H9 (cell line): ENCODE measurements around the gene MYRIP. TPM values are rescaled to one million over a fixed set of nuclear protein-coding genes. Genes with fewer than 3 reads are reported as not detected.

Experiments used
- DNase-seq: peaks from one replicate; pipeline ENCODE4 v3.0.0-alpha.2; 2017
- H2AFZ ChIP-seq: one replicate; pipeline ENCODE4 v1.6.1; 2013; ENCODE audit warnings: mild to moderate bottlenecking, low read length, control low read depth, moderate library complexity
- H2AK5ac ChIP-seq: 2 replicates; pipeline ENCODE4 v1.6.1; 2013; ENCODE audit warnings: low read length, control low read depth, mixed read lengths; ENCODE audit not compliant: insufficient read length
- H2BK120ac ChIP-seq: one replicate; pipeline ENCODE4 v1.6.1; 2013; ENCODE audit warnings: low read depth, mild to moderate bottlenecking, low read length, control low read depth, inconsistent platforms; ENCODE audit not compliant: poor library complexity, severe bottlenecking
- H2BK12ac ChIP-seq: 2 replicates; pipeline ENCODE4 v1.6.1; 2013; ENCODE audit warnings: low read length, control low read depth, mixed read lengths, low read depth; ENCODE audit not compliant: insufficient read length
- H2BK15ac ChIP-seq: 2 replicates; pipeline ENCODE4 v1.6.1; 2013; ENCODE audit warnings: low read depth, low read length, control low read depth
- H2BK20ac ChIP-seq: one replicate; pipeline ENCODE4 v1.6.1; 2013; ENCODE audit warnings: low read depth, mild to moderate bottlenecking, low read length, control low read depth, inconsistent platforms; ENCODE audit not compliant: poor library complexity, severe bottlenecking
- H2BK5ac ChIP-seq: 2 replicates; pipeline ENCODE4 v1.6.1; 2013; ENCODE audit warnings: low read length, control low read depth, mixed read lengths; ENCODE audit not compliant: insufficient read length
- H3K14ac ChIP-seq: 2 replicates; pipeline ENCODE4 v1.6.1; 2013; ENCODE audit warnings: low read length, control low read depth; ENCODE audit not compliant: insufficient read depth
- H3K18ac ChIP-seq: 2 replicates; pipeline ENCODE4 v1.6.1; 2013; ENCODE audit warnings: low read depth, mild to moderate bottlenecking, mixed read lengths, low read length, control low read depth; ENCODE audit not compliant: insufficient read length
- H3K23ac ChIP-seq: 2 replicates; pipeline ENCODE4 v1.6.1; 2013; ENCODE audit warnings: low read length, control low read depth, mixed read lengths, low read depth; ENCODE audit not compliant: insufficient read length
- H3K23me2 ChIP-seq: 2 replicates; pipeline ENCODE4 v1.6.1; 2013; ENCODE audit warnings: low read depth, mild to moderate bottlenecking, mixed read lengths, low read length, control low read depth; ENCODE audit not compliant: insufficient read length, poor library complexity, severe bottlenecking
- H3K27ac ChIP-seq: 2 replicates; pipeline ENCODE4 v1.5.1; 2013; ENCODE audit warnings: low read length, control low read depth, mixed read lengths, low read depth; ENCODE audit not compliant: insufficient read length
- H3K27me3 ChIP-seq: 2 replicates; pipeline ENCODE4 v1.6.1; 2013; ENCODE audit warnings: low read length, control low read depth, inconsistent platforms; ENCODE audit not compliant: insufficient read depth
- H3K4ac ChIP-seq: 2 replicates; pipeline ENCODE4 v1.6.1; 2013; ENCODE audit warnings: low read depth, mild to moderate bottlenecking, control low read depth, inconsistent platforms, low read length, moderate library complexity
- H3K4me1 ChIP-seq: 2 replicates; pipeline ENCODE4 v1.6.1; 2013; ENCODE audit warnings: low read length, control low read depth, inconsistent platforms; ENCODE audit not compliant: insufficient read depth
- H3K4me2 ChIP-seq: 2 replicates; pipeline ENCODE4 v1.6.1; 2013; ENCODE audit warnings: low read length, control low read depth, mixed read lengths; ENCODE audit not compliant: insufficient read length, insufficient read depth
- H3K56ac ChIP-seq: 2 replicates; pipeline ENCODE4 v1.6.1; 2013; ENCODE audit warnings: low read depth, mild to moderate bottlenecking, mixed read lengths, low read length, control low read depth; ENCODE audit not compliant: insufficient read length
- H3K79me1 ChIP-seq: 2 replicates; pipeline ENCODE4 v1.6.1; 2013; ENCODE audit warnings: low read depth, mild to moderate bottlenecking, moderate library complexity, low read length, control low read depth, inconsistent platforms; ENCODE audit not compliant: insufficient read depth, poor library complexity, severe bottlenecking
- H3K79me2 ChIP-seq: 2 replicates; pipeline ENCODE4 v1.6.1; 2013; ENCODE audit warnings: low read length, control low read depth, inconsistent platforms; ENCODE audit not compliant: insufficient read depth
- H3K9ac ChIP-seq: 2 replicates; pipeline ENCODE4 v1.6.1; 2013; ENCODE audit warnings: low read length, control low read depth, mixed read lengths; ENCODE audit not compliant: insufficient read length; ENCODE audit errors: extremely low read depth
- H3K9me3 ChIP-seq: one replicate; pipeline ENCODE4 v1.6.1; 2013; ENCODE audit warnings: low read depth, low read length, inconsistent platforms; ENCODE audit not compliant: control insufficient read depth
- H3T11ph ChIP-seq: one replicate; pipeline ENCODE4 v1.6.1; 2013; ENCODE audit warnings: mild to moderate bottlenecking, low read length, control low read depth, inconsistent platforms
- H4K20me1 ChIP-seq: one replicate; pipeline ENCODE4 v1.6.1; 2013; ENCODE audit not compliant: control insufficient read depth, insufficient read length, insufficient read depth
- H4K5ac ChIP-seq: 2 replicates; pipeline ENCODE4 v1.6.1; 2013; ENCODE audit warnings: low read depth, mild to moderate bottlenecking, mixed read lengths, low read length, control low read depth; ENCODE audit not compliant: insufficient read length
- H4K8ac ChIP-seq: replicated peaks from 2 replicates; pipeline ENCODE4 v1.6.1; 2013; ENCODE audit warnings: low read length, control low read depth, mixed read lengths, low read depth; ENCODE audit not compliant: insufficient read length
- H4K91ac ChIP-seq: 2 replicates; pipeline ENCODE4 v1.6.1; 2013; ENCODE audit warnings: low read depth, mild to moderate bottlenecking, moderate library complexity, mixed read lengths, low read length, control low read depth; ENCODE audit not compliant: insufficient read length
- H3K27ac Mint-ChIP-seq, 3 experiments: 2 replicates in 2 of 3; 3 replicates in 1 of 3; pipeline ENCODE4 v1.8.0; 2020 to 2021; ENCODE audit warnings: mixed read lengths in 3 of 3, mild to moderate bottlenecking in 1 of 3, moderate library complexity in 1 of 3
- H3K27me3 Mint-ChIP-seq: 2 replicates; pipeline ENCODE4 v1.8.0; 2021; ENCODE audit warnings: low read depth, mild to moderate bottlenecking, moderate library complexity, mixed read lengths
- H3K36me3 Mint-ChIP-seq, 3 experiments: 2 replicates in 2 of 3; 3 replicates in 1 of 3; pipeline ENCODE4 v1.8.0; 2020 to 2021; ENCODE audit warnings: low read depth in 3 of 3, mixed read lengths in 3 of 3; ENCODE audit not compliant: insufficient read depth in 1 of 3
- H3K4me1 Mint-ChIP-seq, 2 experiments: 2 replicates each; pipeline ENCODE4 v1.8.0; 2020; ENCODE audit warnings: mixed read lengths in 2 of 2
- H3K4me3 Mint-ChIP-seq, 2 experiments: 2 replicates in 1 of 2; 3 replicates in 1 of 2; pipeline ENCODE4 v1.8.0; 2020 to 2021; ENCODE audit warnings: mild to moderate bottlenecking in 2 of 2, mixed read lengths in 2 of 2, moderate library complexity in 1 of 2
- H3K9me3 Mint-ChIP-seq, 2 experiments: 2 replicates in 1 of 2; 3 replicates in 1 of 2; pipeline ENCODE4 v1.8.0; 2020; ENCODE audit warnings: mild to moderate bottlenecking in 2 of 2, mixed read lengths in 2 of 2, moderate library complexity in 1 of 2
- CTCF ChIP-seq: fragments of 200-600 bp; sonication (generic); conservative IDR thresholded peaks from 3 replicates; pipeline ENCODE4 v1.8.0; 2021; ENCODE audit warnings: antibody characterized with exemption, mild to moderate bottlenecking
- WGBS: extraction: QIAGEN DNeasy Blood & Tissue Kit; methylation state at CpG from one replicate; pipeline ENCODE4 v1.1.7; 2013; ENCODE audit warnings: missing lambda C conversion rate, low lambda C conversion rate, mixed read lengths; ENCODE audit not compliant: insufficient read length; ENCODE audit errors: extremely low coverage; 5-methylcytosine and 5-hydroxymethylcytosine counted together
- total RNA-seq: library from RNA; stranded (reverse); gene quantifications from 2 replicates; pipeline ENCODE4 v1.2.1, GENCODE V29; 2021

The MYRIP gene
- total RNA-seq, 1 experiment from 2014 or later: 1.8 TPM

DNA sequence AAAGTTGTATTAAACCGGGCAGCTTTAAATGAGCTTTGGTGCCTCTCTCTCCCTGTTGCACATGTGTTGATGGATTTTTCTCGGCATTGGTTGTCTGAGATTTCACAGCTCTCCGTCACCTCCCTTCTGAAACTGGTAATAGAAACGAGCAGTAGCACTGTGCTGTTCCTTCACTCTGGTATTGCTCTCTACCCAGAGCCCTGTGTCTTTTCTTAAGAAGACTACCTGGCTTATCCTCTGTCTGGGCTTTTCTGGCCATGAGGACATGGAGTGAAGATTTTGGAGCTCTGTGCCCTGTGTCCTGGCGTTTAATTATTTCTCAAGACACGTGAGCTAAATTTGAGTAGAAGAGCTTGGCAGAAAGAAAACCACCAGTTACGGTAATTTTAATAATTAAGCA is 290.5 kb downstream of the MYRIP start:
- Histone ChIP-seq H4K8ac (no peak overlapping the region), H3K79me2 (no peaks in the 10 kb centered on the region), H2BK12ac (no peak overlapping the region), H3K18ac (no peak overlapping the region), H3K79me1 (no peaks in the 10 kb centered on the region), H4K20me1 (no peaks in the 10 kb centered on the region), H2BK120ac (no peak overlapping the region), H2BK5ac (no peak overlapping the region), H3K9me3 (no peaks in the 10 kb centered on the region), H3T11ph (no peak overlapping the region), H2AK5ac (no peak overlapping the region), H2AFZ (no peak overlapping the region), H4K91ac (no peak overlapping the region), H3K56ac (no peak overlapping the region), H3K27ac (no peak overlapping the region), H3K23ac (no peak overlapping the region), H2BK15ac (no peak overlapping the region), H4K5ac (no peak overlapping the region), H3K14ac (no peak overlapping the region), H3K27me3 (no peaks in the 10 kb centered on the region), H3K4me2 (no peak overlapping the region), H3K23me2 (no peaks in the 10 kb centered on the region), H3K4ac (no peak overlapping the region), H3K4me1 (no peaks in the 10 kb centered on the region), H3K9ac (no peak overlapping the region), H2BK20ac (no peak overlapping the region)
- WGBS: no CpG with 5 or more reads among the region's 7 CpGs
- peaks cover 0 to 8% of the 10 kb centered on the region in 2 experiments; a peak in 4 of 5 replicates for H3K9me3 Mint-ChIP-seq
- H3K27me3 Mint-ChIP-seq: no peaks in the 10 kb centered on the region; the same call in 1 of the 2 replicates
- H3K4me3 Mint-ChIP-seq: no peak overlapping the region
- no peaks in the 10 kb centered on the region for H3K36me3 Mint-ChIP-seq
- H3K27ac Mint-ChIP-seq: no peak overlapping the region
- no peak for DNase-seq
- TF ChIP-seq CTCF: no peak
- H3K4me1 Mint-ChIP-seq: peaks cover 0 to 4% of the 10 kb centered on the region in 2 experiments; a peak in 2 of 4 replicates
